HG02588 (cell line): Measurements from ENCODE around the gene TTC28.

ENCODE experiments used
- ATAC-seq: cut with Tn5 transposase; IDR thresholded peaks from one replicate; pipeline ENCODE4 v1.9.1; 2021; ENCODE audit warnings: mild to moderate bottlenecking, moderate library complexity; ENCODE audit not compliant: unreplicated experiment

Gene TTC28

GRCh38 chr22:28449041-28449440 is 230.6 kb downstream of the TTC28 start:
- no peak for ATAC-seq

GRCh38 chr22:28448625-28449024 is 231.0 kb downstream of the TTC28 start:
- ATAC-seq, result no peak

- no peak for ATAC-seq
Measured at GRCh38 chr22:28444659-28445058, 235.0 kb downstream of the TTC28 start.

- ATAC-seq, result no peak
Measured at GRCh38 chr22:28443526-28443876, 236.1 kb downstream of the TTC28 start.

- ATAC-seq, result no peak
Measured at GRCh38 chr22:28442711-28443525, 236.7 kb downstream of the TTC28 start.

GRCh38 chr22:28442264-28442710 is 237.4 kb downstream of the TTC28 start:
- peak; percentile 58 for ATAC-seq

- ATAC-seq, result no peak
Measured at GRCh38 chr22:28441720-28442263, 237.8 kb downstream of the TTC28 start.

- ATAC-seq, result no peak
Measured at GRCh38 chr22:28440592-28441390, 238.8 kb downstream of the TTC28 start.

- ATAC-seq, result no peak
Measured at GRCh38 chr22:28438183-28438768, 241.4 kb downstream of the TTC28 start.

GRCh38 chr22:28435982-28436381 is 243.7 kb downstream of the TTC28 start:
- no peak for ATAC-seq

GRCh38 chr22:28435140-28435768 is 244.4 kb downstream of the TTC28 start:
- ATAC-seq, result no peak

GRCh38 chr22:28430466-28431025 is 249.1 kb downstream of the TTC28 start:
- no peak for ATAC-seq

- no peak for ATAC-seq
Measured at GRCh38 chr22:28429711-28430110, 249.9 kb downstream of the TTC28 start.

- ATAC-seq, result no peak
Measured at GRCh38 chr22:28428271-28428670, 251.4 kb downstream of the TTC28 start.

- ATAC-seq, result no peak
Measured at GRCh38 chr22:28426346-28427132, 253.1 kb downstream of the TTC28 start.

- ATAC-seq, result no peak
Measured at GRCh38 chr22:28425211-28425610, 254.4 kb downstream of the TTC28 start.

GRCh38 chr22:28424427-28425080 is 255.1 kb downstream of the TTC28 start:
- no peak for ATAC-seq

- ATAC-seq, result no peak
Measured at GRCh38 chr22:28419919-28420318, 259.7 kb downstream of the TTC28 start.

- ATAC-seq, result no peak
Measured at GRCh38 chr22:28418008-28418407, 261.6 kb downstream of the TTC28 start.
